ENCODE data around the gene PILRA.

Gene PILRA

DNA sequence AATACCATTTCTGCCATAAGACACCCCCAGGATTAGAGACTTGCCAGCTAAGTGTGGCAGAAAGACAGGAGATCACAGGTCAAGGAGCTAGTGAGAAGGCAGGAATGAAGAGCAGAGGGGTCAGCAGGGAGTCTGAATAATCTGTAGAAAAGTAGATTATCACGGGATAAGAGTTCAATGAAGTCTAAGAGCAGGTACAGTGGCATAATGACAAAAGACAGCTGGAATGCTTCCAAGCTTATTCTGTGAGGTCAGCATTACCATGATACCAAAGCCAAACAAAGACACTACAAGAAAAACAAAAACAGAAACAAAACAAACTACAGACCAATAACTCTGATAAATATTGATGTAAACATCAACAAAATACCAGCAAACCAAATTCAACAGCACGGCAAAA, 20.8 kb downstream of the PILRA start:
- no peak for DNase-seq (ENCODE audit: low spot score)
- in situ Hi-C loops (cut with MboI; ENCODE audit: low pct_unique_long_range_greater_than_20kb, low sequenced_read_pairs, unreplicated experiment) = no loop called here
- TF ChIP-seq CTCF (IDR thresholded peaks at IDR 0.05; ENCODE audit: extremely low read depth, insufficient read depth, missing control alignments) = no peak

DNA sequence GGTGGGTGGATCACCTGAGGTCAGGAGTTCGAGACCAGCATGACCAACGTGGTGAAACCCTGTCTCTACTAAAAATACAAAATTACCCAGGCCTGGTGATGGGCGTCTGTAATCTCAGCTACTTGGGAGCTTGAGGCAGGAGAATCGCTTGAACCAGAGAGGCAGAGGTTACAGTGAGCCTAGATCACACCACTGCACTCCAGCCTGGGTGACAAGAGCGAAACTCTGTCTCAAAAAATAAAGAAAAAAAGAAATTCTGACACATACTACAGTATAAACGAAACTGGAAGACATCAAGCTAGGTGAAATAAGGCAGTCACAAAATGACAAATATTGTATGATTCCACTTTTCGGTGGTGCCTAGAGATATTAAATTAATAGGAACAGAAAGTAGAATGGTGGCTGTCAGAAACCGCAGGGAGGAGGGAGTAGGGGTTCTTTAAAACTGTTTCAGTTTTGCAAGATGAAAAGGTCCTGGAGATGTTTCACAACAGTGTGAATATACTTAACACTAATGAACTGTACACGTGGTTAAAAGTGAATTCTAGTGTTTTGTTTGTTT, 23.2 kb downstream of the PILRA start:
- peak; percentile 74 for DNase-seq (ENCODE audit: low spot score)
- TF ChIP-seq CTCF (IDR thresholded peaks at IDR 0.05; ENCODE audit: extremely low read depth, insufficient read depth, missing control alignments) = no peak
- in situ Hi-C loops (cut with MboI; ENCODE audit: low pct_unique_long_range_greater_than_20kb, low sequenced_read_pairs, unreplicated experiment) = no loop called here

GRCh38 chr7:100397315-100398081, 24.2 kb downstream of the PILRA start:
- no peak for TF ChIP-seq CTCF (IDR thresholded peaks at IDR 0.05; ENCODE audit: extremely low read depth, insufficient read depth, missing control alignments)
- in situ Hi-C loops (cut with MboI; ENCODE audit: low pct_unique_long_range_greater_than_20kb, low sequenced_read_pairs, unreplicated experiment) = no loop called here
- no peak for DNase-seq (ENCODE audit: low spot score)

- in situ Hi-C loops (cut with MboI; ENCODE audit: low pct_unique_long_range_greater_than_20kb, low sequenced_read_pairs, unreplicated experiment) = no loop called here
- no peak for DNase-seq (ENCODE audit: low spot score)
- TF ChIP-seq CTCF (IDR thresholded peaks at IDR 0.05; ENCODE audit: extremely low read depth, insufficient read depth, missing control alignments) = no peak
These were observed 25.0 kb downstream of the PILRA start for GRCh38 chr7:100398239-100398638.

DNA sequence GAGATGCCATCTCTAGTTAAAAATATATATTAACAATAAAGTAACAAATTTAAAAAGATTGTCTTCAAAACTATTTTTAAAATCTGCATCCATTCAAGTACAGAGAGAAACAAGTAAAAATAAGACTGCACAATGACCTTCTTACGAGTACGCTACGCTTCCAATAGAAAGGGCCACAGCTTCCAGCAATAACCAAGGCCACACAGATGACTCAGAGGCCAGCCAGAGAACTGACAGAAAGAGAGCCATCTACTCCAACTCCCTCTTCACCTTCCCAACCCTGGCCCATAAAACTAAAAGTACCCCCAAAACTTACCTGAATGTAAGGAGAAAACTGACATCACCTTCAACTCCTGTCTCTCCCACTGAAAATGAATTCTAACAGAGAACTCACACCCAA, 26.8 kb downstream of the PILRA start:
- TF ChIP-seq CTCF (IDR thresholded peaks at IDR 0.05; ENCODE audit: extremely low read depth, insufficient read depth, missing control alignments) = no peak

DNA sequence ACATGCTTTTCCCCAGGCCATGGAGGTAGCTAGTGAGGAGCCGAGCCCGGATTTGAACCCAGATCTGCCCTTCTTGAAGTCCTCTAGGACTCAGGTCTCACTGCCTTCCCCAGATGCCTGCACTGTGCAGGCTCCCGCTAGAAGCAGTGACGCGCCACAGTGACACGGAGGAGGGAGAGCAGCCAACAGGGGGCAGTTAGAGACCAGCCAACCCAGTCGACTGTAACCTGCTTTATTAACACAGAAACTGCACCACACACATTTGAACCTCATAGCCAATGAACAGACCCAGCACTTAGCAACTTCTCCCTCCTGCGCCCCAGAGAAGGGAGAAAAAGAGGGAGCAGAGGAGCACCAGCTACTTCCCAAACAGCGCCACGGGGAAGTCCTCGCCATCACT, 27.4 kb downstream of the PILRA start:
- in situ Hi-C loops (cut with MboI; ENCODE audit: low pct_unique_long_range_greater_than_20kb, low sequenced_read_pairs, unreplicated experiment) = no loop called here
- no peak for DNase-seq (ENCODE audit: low spot score)
- TF ChIP-seq CTCF (IDR thresholded peaks at IDR 0.05; ENCODE audit: extremely low read depth, insufficient read depth, missing control alignments) = peak; percentile 9

More for the DNA sequence above, 26.8 kb downstream of the PILRA start:
- in situ Hi-C loops (cut with MboI; ENCODE audit: low pct_unique_long_range_greater_than_20kb, low sequenced_read_pairs, unreplicated experiment) = no loop called here
- no peak for DNase-seq (ENCODE audit: low spot score)

Measured in GM13977 (cell line).